UCSD-AML1 (cell line): ENCODE data around the gene WDR93.

Experiments used
- DNase-seq: peaks from one replicate; lab custom pipeline; 2025; ENCODE audit not compliant: unreplicated experiment; lab: John Stamatoyannopoulos, UW

WDR93 gene

GRCh38 chr15:89690276-89691218 is at the start of gene WDR93, which contains the start of gene PEX11A:
TSS of gene WDR93 (plus strand) at chr15:89690811. CDS start at chr15:89701747, 10,936 bp downstream.
TSS of gene PEX11A (minus strand) at chr15:89690754. CDS start at chr15:89690632, 122 bp downstream.
- DNase-seq, result peak; percentile 79

GRCh38 chr15:89641053-89641452 is 49.6 kb upstream of the WDR93 start:
- no peak for DNase-seq

GRCh38 chr15:89642106-89642505 is 48.5 kb upstream of the WDR93 start:
- DNase-seq, result no peak

GRCh38 chr15:89645680-89646079 is 44.9 kb upstream of the WDR93 start:
- no peak for DNase-seq

GRCh38 chr15:89646416-89647141 is 44.0 kb upstream of the WDR93 start:
- no peak for DNase-seq

GRCh38 chr15:89647191-89647851 is 43.3 kb upstream of the WDR93 start:
- DNase-seq, result peak; percentile 67

GRCh38 chr15:89648106-89649012 is 42.3 kb upstream of the WDR93 start:
- no peak for DNase-seq

- DNase-seq, result no peak
Measured at GRCh38 chr15:89649013-89649625, 41.5 kb upstream of the WDR93 start.

GRCh38 chr15:89649716-89650115 is 40.9 kb upstream of the WDR93 start:
- no peak for DNase-seq

GRCh38 chr15:89652131-89652530 is 38.5 kb upstream of the WDR93 start:
- no peak for DNase-seq

- no peak for DNase-seq
Measured at GRCh38 chr15:89652666-89653065, 37.9 kb upstream of the WDR93 start.

- no peak for DNase-seq
Measured at GRCh38 chr15:89653578-89653977, 37.0 kb upstream of the WDR93 start.

GRCh38 chr15:89654301-89654761 is 36.3 kb upstream of the WDR93 start:
- no peak for DNase-seq

GRCh38 chr15:89654847-89655805 is 35.5 kb upstream of the WDR93 start, which contains the start of gene KIF7:
TSS of gene KIF7 (minus strand) at chr15:89655467. CDS start at chr15:89652930, 2,537 bp downstream.
- peak; percentile 64 for DNase-seq

- no peak for DNase-seq
Measured at GRCh38 chr15:89656116-89656815, 34.3 kb upstream of the WDR93 start.

GRCh38 chr15:89657686-89658200 is 32.9 kb upstream of the WDR93 start:
- no peak for DNase-seq

GRCh38 chr15:89659295-89659694 is 31.3 kb upstream of the WDR93 start:
- no peak for DNase-seq

- DNase-seq, result no peak
Measured at GRCh38 chr15:89660556-89660955, 30.1 kb upstream of the WDR93 start.
